Uterus (tissue), 2 donors: ENCODE results near the gene FOXD2.

ENCODE experiments used
- CTCF ChIP-seq, 4 experiments: fragments of 200-600 bp in 2 of 4; fragments of 450-650 bp in 2 of 4; sonication (generic) in 2 of 4; IDR thresholded peaks; one replicate each; pipeline ENCODE4 v1.5.1; 2016 to 2019; ENCODE audit warnings: antibody characterized with exemption in 4 of 4, mild to moderate bottlenecking in 2 of 4, moderate library complexity in 1 of 4
- POLR2A ChIP-seq, 2 donors: fragments of 450-650 bp; IDR thresholded peaks; one replicate each; pipeline ENCODE4 v1.6.1; 2016; ENCODE audit warnings: antibody characterized with exemption in 2 of 2, mild to moderate bottlenecking in 1 of 2, moderate library complexity in 1 of 2

- TF ChIP-seq CTCF (IDR thresholded peaks at IDR 0.05) (no peak), POLR2A (IDR thresholded peaks at IDR 0.05) (no peak)
Observed at GRCh38 chr1:47474278-47475193, 36.7 kb downstream of the FOXD2 start.
